ENCODE results near the gene TMEM168. TPM values are rescaled to one million over a fixed set of nuclear protein-coding genes. Genes with fewer than 3 reads are reported as not detected.
A peak's percentile ranks its signal among the peaks of the same experiment; 100 is the strongest.
"Not testable (repeated sequence)": the region's sequence is repeated elsewhere in the genome, so short reads cannot be mapped to it uniquely, and the experiment has no call there.

Gene TMEM168, protein sequence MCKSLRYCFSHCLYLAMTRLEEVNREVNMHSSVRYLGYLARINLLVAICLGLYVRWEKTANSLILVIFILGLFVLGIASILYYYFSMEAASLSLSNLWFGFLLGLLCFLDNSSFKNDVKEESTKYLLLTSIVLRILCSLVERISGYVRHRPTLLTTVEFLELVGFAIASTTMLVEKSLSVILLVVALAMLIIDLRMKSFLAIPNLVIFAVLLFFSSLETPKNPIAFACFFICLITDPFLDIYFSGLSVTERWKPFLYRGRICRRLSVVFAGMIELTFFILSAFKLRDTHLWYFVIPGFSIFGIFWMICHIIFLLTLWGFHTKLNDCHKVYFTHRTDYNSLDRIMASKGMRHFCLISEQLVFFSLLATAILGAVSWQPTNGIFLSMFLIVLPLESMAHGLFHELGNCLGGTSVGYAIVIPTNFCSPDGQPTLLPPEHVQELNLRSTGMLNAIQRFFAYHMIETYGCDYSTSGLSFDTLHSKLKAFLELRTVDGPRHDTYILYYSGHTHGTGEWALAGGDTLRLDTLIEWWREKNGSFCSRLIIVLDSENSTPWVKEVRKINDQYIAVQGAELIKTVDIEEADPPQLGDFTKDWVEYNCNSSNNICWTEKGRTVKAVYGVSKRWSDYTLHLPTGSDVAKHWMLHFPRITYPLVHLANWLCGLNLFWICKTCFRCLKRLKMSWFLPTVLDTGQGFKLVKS
- polyA plus RNA-seq (18.8 to 32.8 TPM (median 30.5 TPM) in 3 replicates), polyA minus RNA-seq (10.6 to 37.9 TPM (median 25.4 TPM) in 3 replicates)
- 17.3 TPM for polyA plus RNA-seq (2011; ENCODE audit: low read depth)
- 6.9 and 16.2 TPM in 2 replicates for polyA plus RNA-seq (2011; cell fraction: cytosol; rRNA removed)
- polyA plus RNA-seq (2011; cell fraction: nucleus; rRNA removed), result 58.7 and 60.1 TPM in 2 replicates
- 10.3 and 18.1 TPM in 2 replicates for polyA plus RNA-seq (2012; ENCODE audit: low replicate concordance)
- polyA minus RNA-seq (2011; cell fraction: cytosol; rRNA and poly(A)+ RNA removed), result 20.3 TPM
- polyA minus RNA-seq (2011; cell fraction: nucleus; rRNA and poly(A)+ RNA removed), result 35.6 and 59.6 TPM in 2 replicates

GRCh38 chr7:112789817-112790585 is at the start of gene TMEM168:
TSS of gene TMEM168 (minus strand) at chr7:112790393. CDS start at chr7:112784825, 5,568 bp downstream.
- H3K27me3 ChIP-seq (ENCODE audit: control insufficient read depth, extremely low read depth, insufficient read depth, low read length), result no peaks in the 10 kb centered on the region
- TF ChIP-seq EZH2 (IDR thresholded peaks at IDR 0.05; ENCODE audit: low read length), result no peak
- TF ChIP-seq, protein P1, sequence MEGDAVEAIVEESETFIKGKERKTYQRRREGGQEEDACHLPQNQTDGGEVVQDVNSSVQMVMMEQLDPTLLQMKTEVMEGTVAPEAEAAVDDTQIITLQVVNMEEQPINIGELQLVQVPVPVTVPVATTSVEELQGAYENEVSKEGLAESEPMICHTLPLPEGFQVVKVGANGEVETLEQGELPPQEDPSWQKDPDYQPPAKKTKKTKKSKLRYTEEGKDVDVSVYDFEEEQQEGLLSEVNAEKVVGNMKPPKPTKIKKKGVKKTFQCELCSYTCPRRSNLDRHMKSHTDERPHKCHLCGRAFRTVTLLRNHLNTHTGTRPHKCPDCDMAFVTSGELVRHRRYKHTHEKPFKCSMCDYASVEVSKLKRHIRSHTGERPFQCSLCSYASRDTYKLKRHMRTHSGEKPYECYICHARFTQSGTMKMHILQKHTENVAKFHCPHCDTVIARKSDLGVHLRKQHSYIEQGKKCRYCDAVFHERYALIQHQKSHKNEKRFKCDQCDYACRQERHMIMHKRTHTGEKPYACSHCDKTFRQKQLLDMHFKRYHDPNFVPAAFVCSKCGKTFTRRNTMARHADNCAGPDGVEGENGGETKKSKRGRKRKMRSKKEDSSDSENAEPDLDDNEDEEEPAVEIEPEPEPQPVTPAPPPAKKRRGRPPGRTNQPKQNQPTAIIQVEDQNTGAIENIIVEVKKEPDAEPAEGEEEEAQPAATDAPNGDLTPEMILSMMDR (optimal IDR thresholded peaks at IDR 0.05 in 1 of 3, IDR thresholded peaks at IDR 0.05 in 1 of 3, conservative IDR thresholded peaks at IDR 0.05 in 1 of 3; ENCODE audit: extremely low read depth in 1 of 3, insufficient read depth in 2 of 3, low read length in 3 of 3), result peak in 1 of 3 experiments; percentile 26
- no peak for DNase-seq (ENCODE audit: low read depth, low spot score)
- peak within 1 kb of the TSS; percentile 66 to 94 (median 89) for H3K4me3 ChIP-seq (ENCODE audit: control insufficient read depth in 2 of 3, extremely low read depth in 1 of 3, insufficient read depth in 2 of 3, low read depth in 1 of 3, low read length in 3 of 3)
- H3K27ac ChIP-seq (ENCODE audit: control insufficient read depth, insufficient read depth, low read length), result peak within 1 kb of the TSS; percentile 89
- peaks cover 0 to 1% of the 10 kb centered on the region in 2 experiments for H3K36me3 ChIP-seq (ENCODE audit: control insufficient read depth in 2 of 2, extremely low read depth in 1 of 2, insufficient read depth in 2 of 2, low read length in 2 of 2)
- no peaks in the 10 kb centered on the region for H3K9me3 ChIP-seq (ENCODE audit: control insufficient read depth, low read depth, low read length)
- H3K4me1 ChIP-seq (ENCODE audit: control insufficient read depth, extremely low read depth, insufficient read depth, low read length), result peaks cover 24% of the 10 kb centered on the region
- dilution Hi-C loops (cut with MboI; ENCODE audit: extremely low pct_ligation_motif_present, low sequenced_read_pairs), result no loop called here
- H3K4me2 ChIP-seq (ENCODE audit: control insufficient read depth, extremely low read depth, insufficient read depth, low read depth, low read length), result peak within 1 kb of the TSS; percentile 99
- H2AFZ ChIP-seq (ENCODE audit: control insufficient read depth, low read length), result peak within 1 kb of the TSS; percentile 100
- H3K9ac ChIP-seq (ENCODE audit: control insufficient read depth, extremely low read depth, insufficient read depth, low read length), result peak within 1 kb of the TSS; percentile 95
- peaks cover 30% of the 10 kb centered on the region for H3K79me2 ChIP-seq (ENCODE audit: control insufficient read depth, insufficient read depth, low read length)
- FAIRE-seq, result no peak
- H4K20me1 ChIP-seq (ENCODE audit: control insufficient read depth, extremely low read depth, insufficient read depth, low read length), result no peaks in the 10 kb centered on the region
- no peaks in the 10 kb centered on the region for H3K9me1 ChIP-seq (ENCODE audit: control insufficient read depth, extremely low read depth, insufficient read depth, low read length)

DNA sequence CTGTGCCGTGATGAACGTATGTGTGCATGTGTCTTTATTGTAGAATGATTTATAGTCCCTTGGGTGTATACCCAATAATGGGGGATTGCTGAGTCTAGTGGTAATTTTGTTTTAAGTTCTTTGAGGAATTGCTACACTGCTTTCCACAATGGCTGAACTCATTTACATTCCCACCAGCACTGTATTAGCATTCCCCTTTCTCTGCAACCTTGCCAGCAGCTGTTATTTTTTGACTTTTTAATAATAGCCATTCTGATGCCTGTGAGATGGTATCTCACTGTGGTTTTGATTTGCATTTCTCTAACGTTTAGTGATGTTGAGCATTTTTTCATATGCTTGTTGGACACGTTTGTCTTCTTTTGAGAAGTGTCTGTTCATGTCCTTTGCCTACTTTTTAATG is 45.7 kb upstream of the TMEM168 start:
- H2AFZ ChIP-seq (ENCODE audit: control insufficient read depth, low read length); H3K27ac ChIP-seq (ENCODE audit: control insufficient read depth, insufficient read depth, low read length); DNase-seq (ENCODE audit: low read depth, low spot score); H3K79me2 ChIP-seq (ENCODE audit: control insufficient read depth, insufficient read depth, low read length); H4K20me1 ChIP-seq (ENCODE audit: control insufficient read depth, extremely low read depth, insufficient read depth, low read length); H3K9ac ChIP-seq (ENCODE audit: control insufficient read depth, extremely low read depth, insufficient read depth, low read length); H3K36me3 ChIP-seq (ENCODE audit: control insufficient read depth in 2 of 2, extremely low read depth in 1 of 2, insufficient read depth in 2 of 2, low read length in 2 of 2); H3K27me3 ChIP-seq (ENCODE audit: control insufficient read depth, extremely low read depth, insufficient read depth, low read length); H3K4me2 ChIP-seq (ENCODE audit: control insufficient read depth, extremely low read depth, insufficient read depth, low read depth, low read length); FAIRE-seq; H3K4me1 ChIP-seq (ENCODE audit: control insufficient read depth, extremely low read depth, insufficient read depth, low read length); dilution Hi-C loops (cut with MboI; ENCODE audit: extremely low pct_ligation_motif_present, low sequenced_read_pairs); H3K9me3 ChIP-seq (ENCODE audit: control insufficient read depth, low read depth, low read length); H3K4me3 ChIP-seq (ENCODE audit: control insufficient read depth in 2 of 3, extremely low read depth in 1 of 3, insufficient read depth in 2 of 3, low read depth in 1 of 3, low read length in 3 of 3); H3K9me1 ChIP-seq (ENCODE audit: control insufficient read depth, extremely low read depth, insufficient read depth, low read length): not testable (repeated sequence)
